ENCODE data around the gene GAB4.

DNA sequence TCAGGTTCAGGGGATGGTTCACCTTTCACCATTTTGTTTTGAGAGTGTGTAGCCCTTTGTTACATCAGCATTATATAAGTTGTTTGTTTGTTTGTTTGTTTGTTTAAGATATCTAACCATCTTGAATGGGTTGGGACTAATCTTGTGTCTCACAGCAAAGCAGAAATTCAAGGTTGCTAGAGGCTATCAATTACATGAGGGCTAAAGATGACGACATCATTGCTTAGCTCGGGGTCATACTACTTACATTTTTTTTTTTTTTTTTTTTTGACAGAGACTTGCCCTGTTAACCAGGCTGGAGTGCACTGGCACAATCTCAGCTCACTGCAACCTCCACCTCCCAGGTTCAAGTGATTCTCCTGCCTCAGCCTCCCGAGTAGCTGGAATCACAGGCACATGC is 95.7 kb downstream of the GAB4 start:
- no peak for TF ChIP-seq CTCF (IDR thresholded peaks at IDR 0.05; ENCODE audit: low read depth, low read length, poor library complexity, severe bottlenecking)
- TF ChIP-seq EZH2phosphoT487 (IDR thresholded peaks at IDR 0.05; ENCODE audit: borderline replicate concordance, low read length) = no peak

All from DOHH2 (cell line).